ENCODE measurements around the gene EIF2D.
"Not testable (repeated sequence)": the region's sequence is repeated elsewhere in the genome, so short reads cannot be mapped to it uniquely, and the experiment has no call there.

EIF2D gene

GRCh38 chr1:206586501-206587445 lies 25.5 kb downstream of the EIF2D start:
- no peak for DNase-seq (ENCODE audit: low read depth)

GRCh38 chr1:206584683-206585082 lies 27.6 kb downstream of the EIF2D start:
- no peak for DNase-seq (ENCODE audit: low read depth)

GRCh38 chr1:206583707-206584648 lies 28.3 kb downstream of the EIF2D start:
- peak; percentile 59 for DNase-seq (ENCODE audit: low read depth)

GRCh38 chr1:206582971-206583706 lies 29.1 kb downstream of the EIF2D start:
- no peak for DNase-seq (ENCODE audit: low read depth)

- DNase-seq (ENCODE audit: low read depth) = no peak
Measured at GRCh38 chr1:206582537-206582936, 29.7 kb downstream of the EIF2D start.

- peak; percentile 74 for DNase-seq (ENCODE audit: low read depth)
Measured at GRCh38 chr1:206581571-206581981, 30.7 kb downstream of the EIF2D start.

GRCh38 chr1:206581114-206581497 lies 31.2 kb downstream of the EIF2D start:
- DNase-seq (ENCODE audit: low read depth) = not testable (repeated sequence)

GRCh38 chr1:206580438-206581113 lies 31.7 kb downstream of the EIF2D start:
- DNase-seq (ENCODE audit: low read depth) = no peak

- peak; percentile 87 for DNase-seq (ENCODE audit: low read depth)
Measured at GRCh38 chr1:206579747-206580437, 32.4 kb downstream of the EIF2D start.

GRCh38 chr1:206578978-206579374 lies 33.3 kb downstream of the EIF2D start:
- DNase-seq (ENCODE audit: low read depth) = no peak

- DNase-seq (ENCODE audit: low read depth) = peak; percentile 25
Measured at GRCh38 chr1:206578068-206578977, 33.9 kb downstream of the EIF2D start.

GRCh38 chr1:206577626-206578025 lies 34.6 kb downstream of the EIF2D start:
- DNase-seq (ENCODE audit: low read depth) = no peak

- no peak for DNase-seq (ENCODE audit: low read depth)
Measured at GRCh38 chr1:206575894-206576737, 36.1 kb downstream of the EIF2D start.

- peak; percentile 39 for DNase-seq (ENCODE audit: low read depth)
Measured at GRCh38 chr1:206575165-206575893, 36.9 kb downstream of the EIF2D start.

GRCh38 chr1:206573762-206574161 lies 38.5 kb downstream of the EIF2D start:
- DNase-seq (ENCODE audit: low read depth) = no peak

- DNase-seq (ENCODE audit: low read depth) = no peak
Measured at GRCh38 chr1:206573319-206573718, 38.9 kb downstream of the EIF2D start.

- DNase-seq (ENCODE audit: low read depth) = no peak
Measured at GRCh38 chr1:206572835-206573234, 39.4 kb downstream of the EIF2D start.

- DNase-seq (ENCODE audit: low read depth) = no peak
Measured at GRCh38 chr1:206570529-206570928, 41.7 kb downstream of the EIF2D start.

Measured in T-helper 22 cell (primary cell).